Epithelial cell of proximal tubule (primary cell): ENCODE data around the gene MYT1. TPM values are rescaled to one million over a fixed set of nuclear protein-coding genes. Genes with fewer than 3 reads are reported as not detected.

Experiments
- DNase-seq: peaks from one replicate; pipeline ENCODE4 v3.0.0-alpha.2; 2011; ENCODE audit warnings: low read depth
- H3K4me3 ChIP-seq: 2 replicates; pipeline ENCODE4 v1.5.1; 2011; ENCODE audit warnings: low read depth, mild to moderate bottlenecking, low read length
- total RNA-seq: library from RNA; depleted of rRNA; stranded (reverse); fragments of >200 nt; gene quantifications from 2 replicates; pipeline ENCODE4 v1.2.3, GENCODE V29; 2015
- TF ChIP-seq, protein P1 (sequence below): conservative IDR thresholded peaks from 2 replicates; pipeline ENCODE4 v1.5.1; 2012; ENCODE audit warnings: low read depth, mild to moderate bottlenecking, low read length

The MYT1 gene
- total RNA-seq, 1 donor from 2014 or later: not detected

DNA sequence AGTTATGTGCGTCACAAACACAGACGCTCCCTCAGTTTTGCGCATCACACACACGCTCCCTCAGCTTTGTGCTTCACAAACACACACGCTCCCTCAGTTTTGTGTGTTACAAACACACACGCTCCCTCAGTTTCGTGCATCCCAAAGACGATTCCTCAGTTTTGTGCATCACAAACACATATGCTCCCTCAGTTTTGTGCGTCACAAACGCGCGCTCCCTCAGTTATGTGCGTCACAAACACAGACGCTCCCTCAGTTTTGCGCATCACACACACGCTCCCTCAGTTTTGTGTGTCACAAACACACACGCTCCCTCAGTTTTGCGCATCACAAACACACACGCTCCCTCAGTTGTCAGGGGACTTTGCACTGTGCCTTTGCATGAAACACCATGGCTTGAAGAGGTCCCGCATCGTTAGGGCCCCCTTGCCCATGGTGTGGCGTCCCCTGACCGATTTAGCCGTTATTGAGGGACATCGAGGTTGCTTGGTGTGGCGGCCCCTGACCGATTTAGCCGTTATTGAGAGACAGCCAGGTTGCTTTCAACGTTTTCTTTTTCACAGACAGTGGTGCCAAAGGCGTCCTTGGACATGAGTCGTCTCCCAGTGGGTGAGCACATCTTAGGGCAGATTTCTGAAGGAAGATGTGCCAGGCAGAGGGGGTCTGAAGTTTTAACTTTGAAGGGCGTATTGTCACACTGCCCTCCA is 28.1 kb upstream of the MYT1 start:
- DNase-seq: no peak
- H3K4me3 ChIP-seq: no peak overlapping the region
- TF ChIP-seq, protein P1, sequence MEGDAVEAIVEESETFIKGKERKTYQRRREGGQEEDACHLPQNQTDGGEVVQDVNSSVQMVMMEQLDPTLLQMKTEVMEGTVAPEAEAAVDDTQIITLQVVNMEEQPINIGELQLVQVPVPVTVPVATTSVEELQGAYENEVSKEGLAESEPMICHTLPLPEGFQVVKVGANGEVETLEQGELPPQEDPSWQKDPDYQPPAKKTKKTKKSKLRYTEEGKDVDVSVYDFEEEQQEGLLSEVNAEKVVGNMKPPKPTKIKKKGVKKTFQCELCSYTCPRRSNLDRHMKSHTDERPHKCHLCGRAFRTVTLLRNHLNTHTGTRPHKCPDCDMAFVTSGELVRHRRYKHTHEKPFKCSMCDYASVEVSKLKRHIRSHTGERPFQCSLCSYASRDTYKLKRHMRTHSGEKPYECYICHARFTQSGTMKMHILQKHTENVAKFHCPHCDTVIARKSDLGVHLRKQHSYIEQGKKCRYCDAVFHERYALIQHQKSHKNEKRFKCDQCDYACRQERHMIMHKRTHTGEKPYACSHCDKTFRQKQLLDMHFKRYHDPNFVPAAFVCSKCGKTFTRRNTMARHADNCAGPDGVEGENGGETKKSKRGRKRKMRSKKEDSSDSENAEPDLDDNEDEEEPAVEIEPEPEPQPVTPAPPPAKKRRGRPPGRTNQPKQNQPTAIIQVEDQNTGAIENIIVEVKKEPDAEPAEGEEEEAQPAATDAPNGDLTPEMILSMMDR: no peak

GRCh38 chr20:64137598-64138031 is 26.6 kb upstream of the MYT1 start:
- no peak for DNase-seq
- TF ChIP-seq, protein P1: no peak
- H3K4me3 ChIP-seq: no peak overlapping the region

DNA sequence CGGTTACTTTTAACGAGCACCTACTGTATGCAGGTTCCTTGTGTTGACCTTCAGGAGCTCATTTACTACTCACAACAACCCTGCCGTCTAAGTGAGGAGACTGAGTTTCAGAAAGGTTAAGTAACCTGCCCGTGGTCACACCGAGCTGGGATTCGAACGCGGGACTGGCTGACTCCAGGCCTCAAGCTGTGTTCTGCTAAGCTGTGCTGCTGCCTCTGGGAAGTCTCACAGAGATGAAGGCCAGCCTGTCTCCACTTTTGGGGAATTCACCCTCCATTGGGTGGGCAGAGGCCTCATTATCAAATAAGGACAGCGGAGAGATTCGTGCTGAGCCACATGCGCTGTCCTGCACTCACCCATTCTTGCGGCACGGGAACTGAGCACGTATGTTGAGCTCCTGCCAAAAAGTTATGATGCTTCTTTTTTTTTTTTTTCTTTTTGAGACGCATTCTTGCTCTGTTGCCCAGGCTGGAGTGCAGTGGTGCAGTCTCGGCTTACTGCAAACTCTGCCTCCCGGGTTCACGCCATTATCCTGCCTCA is 25.9 kb upstream of the MYT1 start:
- no peak overlapping the region for H3K4me3 ChIP-seq
- TF ChIP-seq, protein P1: no peak
- DNase-seq: no peak

GRCh38 chr20:64139199-64140060 is 24.8 kb upstream of the MYT1 start:
- DNase-seq: no peak
- TF ChIP-seq, protein P1: no peak
- no peak overlapping the region for H3K4me3 ChIP-seq

DNA sequence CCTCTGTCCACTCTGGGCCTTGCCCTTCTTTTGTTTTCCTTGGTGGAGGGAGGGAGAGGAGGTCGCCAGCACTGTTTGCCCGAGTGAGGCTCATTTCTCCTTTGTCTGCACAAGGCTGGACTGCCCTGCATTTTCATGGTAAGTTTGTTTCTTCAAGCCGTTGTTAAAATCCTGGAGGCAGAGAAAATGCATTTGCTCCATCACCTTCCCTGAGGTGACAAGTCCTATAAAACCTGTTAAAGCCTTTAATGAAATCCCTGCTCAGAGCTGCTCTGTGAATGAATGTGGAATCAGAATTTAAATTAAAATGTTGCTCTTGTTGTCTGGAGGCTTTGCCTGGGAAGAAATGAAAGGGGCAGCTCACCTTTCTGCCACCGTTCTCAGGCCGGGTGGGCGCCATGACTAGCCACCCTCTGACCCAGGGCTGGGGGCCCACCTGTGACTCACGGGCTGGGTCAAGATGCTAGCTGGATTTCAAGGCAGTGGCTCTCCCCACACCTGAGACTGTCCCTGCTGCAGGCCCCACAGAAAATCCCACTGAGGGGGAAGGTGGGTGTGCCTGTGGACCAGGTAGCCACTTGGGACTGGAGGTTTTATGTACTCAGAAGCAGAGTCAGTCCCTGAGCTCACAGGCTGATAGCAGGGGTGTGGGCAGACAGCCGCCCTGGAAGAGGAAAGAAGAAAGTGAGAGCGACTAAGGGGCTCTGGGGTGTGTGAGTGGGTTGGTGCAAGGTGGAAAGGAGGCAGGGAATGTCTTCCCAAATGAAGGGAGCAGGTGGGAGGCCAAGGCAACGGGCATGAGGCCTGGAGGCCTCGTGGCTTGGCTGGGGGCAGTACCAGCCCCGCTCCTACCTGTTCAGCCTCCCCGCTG is 24.0 kb upstream of the MYT1 start:
- no peak for DNase-seq
- no peak overlapping the region for H3K4me3 ChIP-seq
- TF ChIP-seq, protein P1: no peak

- TF ChIP-seq, protein P1: no peak
- H3K4me3 ChIP-seq: no peak overlapping the region
- no peak for DNase-seq
Measured at GRCh38 chr20:64140956-64141355, 23.3 kb upstream of the MYT1 start.
